CD14-positive monocyte (primary cell): ENCODE data around the gene BMAL2. TPM values are rescaled to one million over a fixed set of nuclear protein-coding genes. Genes with fewer than 3 reads are reported as not detected.

Experiments
- DNase-seq, 3 donors: peaks; one replicate each; pipeline ENCODE4 v3.0.0-alpha.2; 2011 to 2022
- H2AFZ ChIP-seq: 2 replicates; pipeline ENCODE4 v1.6.0; 2012; ENCODE audit warnings: mild to moderate bottlenecking, low read depth, low read length, inconsistent platforms; ENCODE audit not compliant: insufficient read depth, poor library complexity, severe bottlenecking
- H3K27ac ChIP-seq, 2 donors: 1 replicate in 1 of 2; 2 replicates in 1 of 2; pipeline ENCODE4 v1.5.1; 2012 to 2013; ENCODE audit warnings: low read length in 2 of 2, control low read depth in 1 of 2, inconsistent platforms in 1 of 2, low read depth in 1 of 2, mild to moderate bottlenecking in 1 of 2
- H3K27me3 ChIP-seq, 2 donors: one replicate each; pipeline versions ENCODE4 v1.6.0 to v1.6.1; 2011 to 2013; ENCODE audit warnings: low read length in 2 of 2; ENCODE audit not compliant: control insufficient read depth in 2 of 2, insufficient read depth in 2 of 2
- H3K36me3 ChIP-seq, 2 donors: replicated peaks in 1 of 2; 1 replicate in 1 of 2; 2 replicates in 1 of 2; pipeline versions ENCODE4 v1.5.1 to v1.6.1; 2012 to 2013; ENCODE audit warnings: low read length in 2 of 2, control low read depth in 1 of 2, inconsistent platforms in 1 of 2, mild to moderate bottlenecking in 1 of 2; ENCODE audit not compliant: insufficient read depth in 2 of 2, control insufficient read depth in 1 of 2
- H3K4me1 ChIP-seq, 2 donors: 1 replicate in 1 of 2; 2 replicates in 1 of 2; pipeline versions ENCODE4 v1.5.1 to v1.6.1; 2012 to 2013; ENCODE audit warnings: low read length in 2 of 2, control low read depth in 1 of 2, inconsistent platforms in 1 of 2, mild to moderate bottlenecking in 1 of 2, moderate library complexity in 1 of 2; ENCODE audit not compliant: insufficient read depth in 2 of 2, control insufficient read depth in 1 of 2
- H3K4me2 ChIP-seq: replicated peaks from 2 replicates; pipeline ENCODE3; 2012; ENCODE audit warnings: low read length, moderate library complexity, mild to moderate bottlenecking; ENCODE audit not compliant: poor library complexity, severe bottlenecking; ENCODE audit errors: extremely low read depth
- H3K4me3 ChIP-seq, 3 experiments: fragments of 200-600 bp in 1 of 3; sonication (generic) in 1 of 3; replicated peaks in 1 of 3; 1 replicate in 2 of 3; 2 replicates in 1 of 3; pipeline ENCODE4 v1.5.1; 2011 to 2013; ENCODE audit warnings: low read length in 3 of 3, mild to moderate bottlenecking in 3 of 3, control low read depth in 2 of 3, low read depth in 2 of 3, inconsistent platforms in 1 of 3, moderate library complexity in 1 of 3
- H3K79me2 ChIP-seq: 2 replicates; pipeline ENCODE4 v1.6.0; 2012; ENCODE audit warnings: mild to moderate bottlenecking, control low read depth, inconsistent platforms, low read length, moderate library complexity; ENCODE audit not compliant: insufficient read depth
- H3K9ac ChIP-seq: 2 replicates; pipeline ENCODE4 v1.6.0; 2017; ENCODE audit warnings: low read length, mild to moderate bottlenecking; ENCODE audit not compliant: insufficient read depth, poor library complexity, severe bottlenecking
- H3K9me3 ChIP-seq, 2 donors: replicated peaks in 1 of 2; 1 replicate in 1 of 2; 2 replicates in 1 of 2; pipeline versions ENCODE4 v1.5.1 to v1.6.1; 2012 to 2013; ENCODE audit warnings: low read length in 2 of 2, control low read depth in 1 of 2; ENCODE audit not compliant: control insufficient read depth in 1 of 2, insufficient read depth in 1 of 2
- H4K20me1 ChIP-seq: 2 replicates; pipeline ENCODE4 v1.6.0; 2012; ENCODE audit warnings: mild to moderate bottlenecking, low read length, control low read depth, moderate library complexity; ENCODE audit not compliant: insufficient read depth
- H3K27ac Mint-ChIP-seq, 7 donors: one replicate each; pipeline ENCODE4 v1.8.0; 2020; ENCODE audit warnings: mild to moderate bottlenecking in 7 of 7, mixed read lengths in 7 of 7, moderate library complexity in 6 of 7, inconsistent platforms in 2 of 7
- H3K27me3 Mint-ChIP-seq, 3 donors: one replicate each; pipeline ENCODE4 v1.8.0; 2021 to 2022; ENCODE audit warnings: low read depth in 3 of 3, mild to moderate bottlenecking in 3 of 3, mixed read lengths in 3 of 3, moderate library complexity in 3 of 3, inconsistent platforms in 1 of 3
- H3K36me3 Mint-ChIP-seq, 2 donors: one replicate each; pipeline ENCODE4 v1.8.0; 2020; ENCODE audit warnings: mixed read lengths in 2 of 2, inconsistent platforms in 1 of 2, mild to moderate bottlenecking in 1 of 2
- H3K4me1 Mint-ChIP-seq: one replicate; pipeline ENCODE4 v1.8.0; 2020; ENCODE audit warnings: mild to moderate bottlenecking, mixed read lengths
- H3K4me3 Mint-ChIP-seq, 2 donors: one replicate each; pipeline ENCODE4 v1.8.0; 2020; ENCODE audit warnings: mild to moderate bottlenecking in 2 of 2, mixed read lengths in 2 of 2, moderate library complexity in 1 of 2
- H3K9me3 Mint-ChIP-seq, 7 donors: one replicate each; pipeline ENCODE4 v1.8.0; 2020 to 2022; ENCODE audit warnings: mixed read lengths in 7 of 7, mild to moderate bottlenecking in 6 of 7, moderate library complexity in 6 of 7, inconsistent platforms in 2 of 7
- CTCF ChIP-seq: fragments of 200-600 bp; IDR thresholded peaks from one replicate; pipeline ENCODE4 v1.8.0; 2022; ENCODE audit warnings: antibody characterized with exemption, mild to moderate bottlenecking
- WGBS: methylation state at CpG from one replicate; pipeline ENCODE4 v1.1.5; 2013; ENCODE audit warnings: missing lambda C conversion rate; ENCODE audit not compliant: insufficient coverage; 5-methylcytosine and 5-hydroxymethylcytosine counted together
- intact Hi-C, 2 donors: fragments of 100-400 bp; cut with micrococcal nuclease; formaldehyde crosslinking; loops; one replicate each; pipeline versions ENCODE4 v1.15.0 to v1.15.1; 2023
- polyA plus RNA-seq, 3 donors: library from polyadenylated mRNA; depleted of rRNA in 1 of 3; unstranded in 2 of 3; stranded (reverse) in 1 of 3; fragments of 300-500 nt in 2 of 3; fragments of >200 nt in 1 of 3; fragmentation: Illumina TruSeq in 2 of 3; gene quantifications; 1 replicate in 2 of 3; 2 replicates in 1 of 3; pipeline ENCODE4 v1.2.3, GENCODE V29; 2012 to 2021

The BMAL2 gene
- polyA plus RNA-seq, 3 donors = 0.55 to 2.1 (median 1.8) TPM

GRCh38 chr12:27319848-27320247 is 12.8 kb upstream of the BMAL2 start:
- Mint-ChIP-seq H3K9me3 (no peaks in the 10 kb centered on the region), H3K4me1 (no peaks in the 10 kb centered on the region), H3K27ac (peak overlapping the region in 1 of 7 donors; percentile 79), H3K36me3 (peaks cover 64 to 81% of the 10 kb centered on the region in 2 donors), H3K27me3 (peaks cover 0 to 1% (median 0%) of the 10 kb centered on the region in 3 donors), H3K4me3 (no peak overlapping the region)
- H3K4me2 ChIP-seq = no peak overlapping the region
- no peak for DNase-seq
- intact Hi-C loops = no loop called here
- no peak overlapping the region for H3K27ac ChIP-seq
- H3K9me3 ChIP-seq = no peaks in the 10 kb centered on the region
- H3K4me3 ChIP-seq = no peak overlapping the region
- H3K4me1 ChIP-seq = no peaks in the 10 kb centered on the region
- peaks cover 86 to 100% of the 10 kb centered on the region in 2 donors for H3K36me3 ChIP-seq
- H3K27me3 ChIP-seq = no peaks in the 10 kb centered on the region
- 94% methylated on average over 2 of the region's 2 CpGs for WGBS
- TF ChIP-seq CTCF = no peak
- H4K20me1 ChIP-seq = peaks cover 3% of the 10 kb centered on the region
- no peak overlapping the region for H2AFZ ChIP-seq
- H3K9ac ChIP-seq = no peak overlapping the region
- no peaks in the 10 kb centered on the region for H3K79me2 ChIP-seq

- H3K4me3 Mint-ChIP-seq = no peak overlapping the region
- no peak overlapping the region for H2AFZ ChIP-seq
- intact Hi-C loops = no loop called here
- H3K4me3 ChIP-seq = no peak overlapping the region
- H3K4me1 Mint-ChIP-seq = no peaks in the 10 kb centered on the region
- H3K36me3 Mint-ChIP-seq = peaks cover 53 to 63% of the 10 kb centered on the region in 2 donors
- no peaks in the 10 kb centered on the region for H3K27me3 ChIP-seq
- H3K9me3 ChIP-seq = no peaks in the 10 kb centered on the region
- no peak overlapping the region for H3K9ac ChIP-seq
- H3K27ac Mint-ChIP-seq = no peak overlapping the region
- H3K79me2 ChIP-seq = no peaks in the 10 kb centered on the region
- no peak for TF ChIP-seq CTCF
- no peak overlapping the region for H3K4me2 ChIP-seq
- peaks cover 56 to 77% of the 10 kb centered on the region in 2 donors for H3K36me3 ChIP-seq
- H3K9me3 Mint-ChIP-seq = no peaks in the 10 kb centered on the region
- peaks cover 3% of the 10 kb centered on the region for H4K20me1 ChIP-seq
- no peak overlapping the region for H3K27ac ChIP-seq
- DNase-seq = no peak
- peaks cover 0 to 1% (median 0%) of the 10 kb centered on the region in 3 donors for H3K27me3 Mint-ChIP-seq
- H3K4me1 ChIP-seq = no peaks in the 10 kb centered on the region
Observed at GRCh38 chr12:27324530-27324929, 8.1 kb upstream of the BMAL2 start.
